Epithelial cell of alveolus of lung (primary cell): Measurements from ENCODE around the gene NGLY1. TPM values are rescaled to one million over a fixed set of nuclear protein-coding genes. Genes with fewer than 3 reads are reported as not detected.

Experiments used
- total RNA-seq: library from RNA; depleted of rRNA; stranded (reverse); fragments of >200 nt; gene quantifications from 2 replicates; pipeline ENCODE4 v1.2.1, GENCODE V29; 2015

The NGLY1 gene, protein sequence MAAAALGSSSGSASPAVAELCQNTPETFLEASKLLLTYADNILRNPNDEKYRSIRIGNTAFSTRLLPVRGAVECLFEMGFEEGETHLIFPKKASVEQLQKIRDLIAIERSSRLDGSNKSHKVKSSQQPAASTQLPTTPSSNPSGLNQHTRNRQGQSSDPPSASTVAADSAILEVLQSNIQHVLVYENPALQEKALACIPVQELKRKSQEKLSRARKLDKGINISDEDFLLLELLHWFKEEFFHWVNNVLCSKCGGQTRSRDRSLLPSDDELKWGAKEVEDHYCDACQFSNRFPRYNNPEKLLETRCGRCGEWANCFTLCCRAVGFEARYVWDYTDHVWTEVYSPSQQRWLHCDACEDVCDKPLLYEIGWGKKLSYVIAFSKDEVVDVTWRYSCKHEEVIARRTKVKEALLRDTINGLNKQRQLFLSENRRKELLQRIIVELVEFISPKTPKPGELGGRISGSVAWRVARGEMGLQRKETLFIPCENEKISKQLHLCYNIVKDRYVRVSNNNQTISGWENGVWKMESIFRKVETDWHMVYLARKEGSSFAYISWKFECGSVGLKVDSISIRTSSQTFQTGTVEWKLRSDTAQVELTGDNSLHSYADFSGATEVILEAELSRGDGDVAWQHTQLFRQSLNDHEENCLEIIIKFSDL
- 10.6 and 14.5 TPM in 2 replicates for total RNA-seq

DNA sequence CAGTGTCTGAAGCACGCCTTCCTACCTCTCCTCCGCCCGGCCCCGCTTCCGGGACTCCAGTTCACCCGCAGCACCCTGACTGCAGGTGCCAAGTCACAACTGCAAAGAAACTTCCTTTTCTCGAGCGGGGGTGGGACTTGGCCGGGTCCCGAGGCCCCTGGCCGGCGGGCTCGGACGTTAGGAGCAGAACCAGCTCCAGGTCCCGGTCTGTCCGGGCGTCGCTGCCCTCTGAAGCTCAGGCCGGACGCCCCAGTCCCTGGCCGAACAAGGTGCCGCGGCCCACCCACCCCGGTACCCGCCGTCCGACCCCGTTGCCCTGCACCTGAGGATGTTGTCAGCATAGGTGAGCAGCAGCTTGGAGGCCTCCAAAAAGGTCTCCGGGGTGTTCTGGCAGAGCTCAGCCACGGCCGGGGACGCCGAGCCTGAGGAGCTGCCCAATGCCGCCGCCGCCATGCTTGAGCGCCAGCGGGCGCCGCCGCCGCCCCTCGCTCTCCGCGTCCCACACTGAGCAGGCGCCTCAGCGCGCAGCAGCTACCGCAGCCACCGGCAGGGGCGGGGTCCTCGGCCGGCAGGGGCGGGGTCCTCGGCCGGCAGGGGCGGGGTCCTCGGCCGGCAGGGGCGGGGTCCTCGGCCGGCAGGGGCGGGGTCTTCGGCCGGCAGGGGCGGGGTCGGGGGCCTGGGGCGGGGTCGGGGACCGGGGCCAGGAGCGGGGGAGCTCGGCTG lies at the start of gene NGLY1:
TSS of gene NGLY1 (minus strand) at position 506 of the 723 bp plus-strand sequence. CDS start at position 453, 53 bp downstream.

DNA sequence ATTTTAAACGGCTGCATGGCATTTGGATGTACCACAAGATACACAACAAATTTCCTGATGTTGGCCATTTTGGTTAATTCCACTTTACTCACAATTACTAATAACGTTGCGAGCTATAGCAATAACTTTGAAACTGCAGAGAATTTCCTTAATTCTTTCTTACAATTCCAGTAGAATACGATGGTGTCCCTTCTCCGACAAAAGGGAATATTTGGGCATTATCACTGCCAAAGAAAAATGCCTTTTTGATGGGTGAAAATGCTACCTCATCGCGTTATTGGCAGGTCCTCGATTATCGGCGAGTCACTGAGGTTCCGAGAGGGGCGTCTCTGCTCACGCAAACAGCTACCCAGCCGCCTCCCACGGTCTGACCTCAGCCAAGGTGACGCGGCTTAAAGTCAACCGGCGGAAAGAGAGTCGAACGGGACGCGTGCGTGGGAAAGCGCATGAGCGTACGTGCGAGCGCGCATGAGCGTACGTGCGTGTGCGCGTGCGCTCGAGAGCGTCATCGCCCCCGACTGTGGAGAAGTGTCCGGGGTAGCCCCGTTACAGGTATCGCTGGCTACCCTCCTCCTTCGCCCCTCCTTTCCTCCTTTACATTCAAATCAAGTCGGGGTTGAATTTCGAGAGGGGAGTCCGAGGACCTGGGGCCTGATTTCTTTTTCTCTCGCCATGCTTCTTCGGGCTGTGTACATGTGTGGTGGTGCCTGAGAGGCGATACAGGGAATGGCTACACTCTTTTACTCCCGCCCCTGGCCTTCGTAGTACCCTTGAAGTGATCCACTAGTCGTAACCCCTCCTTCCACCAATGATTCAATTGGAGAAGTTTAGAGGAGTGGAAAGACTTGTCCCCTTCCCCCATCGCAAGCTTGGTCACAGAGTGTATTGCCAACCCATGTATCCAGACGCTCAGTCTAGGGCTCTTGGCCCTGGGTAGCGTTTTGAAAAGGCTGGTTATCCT lies 6.6 kb upstream of the NGLY1 start, which contains the start of gene OXSM:
TSS of gene OXSM (plus strand) at position 495 of the 961 bp plus-strand sequence. CDS start 931 bp downstream, outside the sequence.

Other genes with a start within 250 kb of the NGLY1 start
- 66.0 and 74.6 TPM in 2 replicates for gene TOP2B, start 118.5 kb downstream of the NGLY1 start, total RNA-seq
- gene OXSM, start 6.6 kb upstream of the NGLY1 start, total RNA-seq, result 9.6 and 12.2 TPM in 2 replicates